Left forelimb (tissue), 1 donor: Measurements from ENCODE around the gene FUS.

Experiments used
- DNase-seq: peaks from one replicate; pipeline ENCODE4 v3.0.0-alpha.2; 2018; ENCODE audit warnings: low spot score

Gene FUS

GRCh38 chr16:31202414-31203375 is 22.8 kb downstream of the FUS start, which contains the start of gene PYCARD:
Gene PYCARD (minus strand): TSS chr16:31202760. CDS start chr16:31202690, 70 bp downstream.
- peak; percentile 76 for DNase-seq

GRCh38 chr16:31204871-31205666 is 25.1 kb downstream of the FUS start:
- no peak for DNase-seq

- DNase-seq: no peak
Observed at GRCh38 chr16:31206776-31207175, 26.8 kb downstream of the FUS start.

- DNase-seq: no peak
Observed at GRCh38 chr16:31213342-31213741, 33.4 kb downstream of the FUS start.

- DNase-seq: no peak
Observed at GRCh38 chr16:31213877-31214707, 34.2 kb downstream of the FUS start, which contains the start of gene TRIM72. Gene TRIM72 (plus strand): TSS chr16:31214119. CDS start chr16:31214739, 620 bp downstream.

GRCh38 chr16:31214708-31215286 is 34.9 kb downstream of the FUS start:
- DNase-seq: no peak

- no peak for DNase-seq
Observed at GRCh38 chr16:31215287-31216162, 35.6 kb downstream of the FUS start.

- no peak for DNase-seq
Observed at GRCh38 chr16:31216422-31217135, 36.6 kb downstream of the FUS start, which contains the start of gene PYDC1. Gene PYDC1 (minus strand): TSS chr16:31217135. CDS start chr16:31217028, 107 bp downstream.

- DNase-seq: no peak
Observed at GRCh38 chr16:31217136-31217530, 37.2 kb downstream of the FUS start.

GRCh38 chr16:31219154-31219741 is 39.3 kb downstream of the FUS start:
- DNase-seq: no peak

GRCh38 chr16:31221357-31222160 is 41.6 kb downstream of the FUS start:
- no peak for DNase-seq

- DNase-seq: no peak
Observed at GRCh38 chr16:31223044-31223443, 43.1 kb downstream of the FUS start.

GRCh38 chr16:31224092-31224955 is 44.4 kb downstream of the FUS start:
- DNase-seq: no peak

- DNase-seq: no peak
Observed at GRCh38 chr16:31225193-31225592, 45.3 kb downstream of the FUS start.

GRCh38 chr16:31228206-31228605 is 48.3 kb downstream of the FUS start:
- DNase-seq: no peak

GRCh38 chr16:31229501-31229900 is 49.6 kb downstream of the FUS start:
- no peak for DNase-seq

- no peak for DNase-seq
Observed at GRCh38 chr16:31238041-31238440, 58.1 kb downstream of the FUS start.
